SK-N-SH treated with all-trans-retinoic acid at 6 μM for 48 hours (cell line): ENCODE results near the gene SFMBT1.

ENCODE experiments used
- ARNTL ChIP-seq: fragments of 450-650 bp; formaldehyde crosslinking; IDR thresholded peaks from 2 replicates; pipeline ENCODE4 v1.5.0; 2020; ENCODE audit warnings: low read depth, mild to moderate bottlenecking, moderate library complexity, borderline replicate concordance
- CSDC2 ChIP-seq: fragments of 250-450 bp; sonication (Bioruptor Pico); IDR thresholded peaks from 2 replicates; pipeline ENCODE4 v1.5.0; 2020; ENCODE audit warnings: mild to moderate bottlenecking, moderate library complexity
- ESRRG ChIP-seq: fragments of 250-450 bp; sonication (Bioruptor Pico); IDR thresholded peaks from 2 replicates; pipeline ENCODE4 v1.6.1; 2021; ENCODE audit warnings: mild to moderate bottlenecking
- GLIS3 ChIP-seq: fragments of 250-450 bp; sonication (Bioruptor Pico); IDR thresholded peaks from 2 replicates; pipeline ENCODE4 v1.5.0; 2020; ENCODE audit warnings: mild to moderate bottlenecking, moderate library complexity
- PPARA ChIP-seq: fragments of 250-450 bp; sonication (Bioruptor Pico); IDR thresholded peaks from 2 replicates; pipeline ENCODE4 v1.5.0; 2020; ENCODE audit warnings: mild to moderate bottlenecking, borderline replicate concordance
- RARB ChIP-seq: fragments of 250-450 bp; sonication (Bioruptor Pico); IDR thresholded peaks from 2 replicates; pipeline ENCODE4 v1.8.0; 2021; ENCODE audit warnings: mild to moderate bottlenecking, moderate library complexity
- SNAI2 ChIP-seq: fragments of 250-450 bp; sonication (Bioruptor Pico); IDR thresholded peaks from 2 replicates; pipeline ENCODE4 v1.5.0; 2020; ENCODE audit warnings: mild to moderate bottlenecking, moderate library complexity
- TOX ChIP-seq: fragments of 250-450 bp; sonication (Bioruptor Pico); IDR thresholded peaks from 2 replicates; pipeline ENCODE4 v1.8.0; 2021; ENCODE audit warnings: mild to moderate bottlenecking, moderate library complexity, borderline replicate concordance
- ZFP3 ChIP-seq: fragments of 250-450 bp; sonication (Bioruptor Pico); IDR thresholded peaks from 2 replicates; pipeline ENCODE4 v1.5.0; 2020; ENCODE audit warnings: mild to moderate bottlenecking, moderate library complexity
- ZFP30 ChIP-seq: fragments of 450-650 bp; formaldehyde crosslinking; IDR thresholded peaks from 2 replicates; pipeline ENCODE4 v1.5.0; 2022; ENCODE audit warnings: mild to moderate bottlenecking, moderate library complexity
- ZNF8 ChIP-seq: fragments of 450-650 bp; formaldehyde crosslinking; IDR thresholded peaks from 2 replicates; pipeline ENCODE4 v1.5.0; 2020; ENCODE audit warnings: mild to moderate bottlenecking, moderate library complexity
- TF ChIP-seq, protein P1 (sequence below): fragments of 250-450 bp; sonication (Bioruptor Pico); IDR thresholded peaks from 2 replicates; pipeline ENCODE4 v1.8.0; 2020; ENCODE audit warnings: mild to moderate bottlenecking, moderate library complexity, borderline replicate concordance

DNA sequence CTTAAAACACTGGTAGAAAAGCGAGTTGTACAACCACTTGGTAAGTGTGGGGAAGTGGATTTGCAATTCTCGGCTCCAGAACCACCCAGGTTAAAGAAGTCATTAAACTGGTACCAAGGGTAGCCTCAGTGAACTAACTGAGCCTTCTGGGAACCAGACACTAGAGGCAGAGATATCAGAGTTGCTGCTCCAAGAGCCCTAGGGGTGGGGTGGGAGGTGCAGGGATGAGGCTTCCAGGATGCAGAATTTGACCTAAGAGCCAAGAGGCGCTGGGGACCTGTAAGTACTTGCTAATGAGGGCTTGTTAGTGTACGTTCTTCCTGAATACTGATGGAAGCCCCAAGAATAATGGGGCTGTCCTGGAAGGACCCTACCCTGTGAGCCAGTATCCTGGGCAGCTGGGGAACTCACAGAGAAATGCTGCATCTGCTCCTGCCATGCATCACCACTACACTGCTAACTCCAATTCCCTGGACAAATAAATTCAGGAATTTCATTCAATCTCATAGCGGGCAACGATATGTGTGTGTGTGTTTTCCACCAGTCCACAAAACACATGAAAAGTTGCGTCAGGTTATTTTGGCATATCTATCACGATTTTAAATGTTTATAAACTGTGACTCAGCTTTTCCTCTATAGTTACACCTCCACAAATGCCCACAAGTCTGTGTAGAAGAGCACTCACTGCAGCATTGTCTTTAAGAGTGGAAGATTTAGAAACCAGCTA lies 172.3 kb downstream of the SFMBT1 start:
- TF ChIP-seq, protein P1, sequence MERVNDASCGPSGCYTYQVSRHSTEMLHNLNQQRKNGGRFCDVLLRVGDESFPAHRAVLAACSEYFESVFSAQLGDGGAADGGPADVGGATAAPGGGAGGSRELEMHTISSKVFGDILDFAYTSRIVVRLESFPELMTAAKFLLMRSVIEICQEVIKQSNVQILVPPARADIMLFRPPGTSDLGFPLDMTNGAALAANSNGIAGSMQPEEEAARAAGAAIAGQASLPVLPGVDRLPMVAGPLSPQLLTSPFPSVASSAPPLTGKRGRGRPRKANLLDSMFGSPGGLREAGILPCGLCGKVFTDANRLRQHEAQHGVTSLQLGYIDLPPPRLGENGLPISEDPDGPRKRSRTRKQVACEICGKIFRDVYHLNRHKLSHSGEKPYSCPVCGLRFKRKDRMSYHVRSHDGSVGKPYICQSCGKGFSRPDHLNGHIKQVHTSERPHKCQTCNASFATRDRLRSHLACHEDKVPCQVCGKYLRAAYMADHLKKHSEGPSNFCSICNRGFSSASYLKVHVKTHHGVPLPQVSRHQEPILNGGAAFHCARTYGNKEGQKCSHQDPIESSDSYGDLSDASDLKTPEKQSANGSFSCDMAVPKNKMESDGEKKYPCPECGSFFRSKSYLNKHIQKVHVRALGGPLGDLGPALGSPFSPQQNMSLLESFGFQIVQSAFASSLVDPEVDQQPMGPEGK (CRISPR knock-in tag) = no peak
- TF ChIP-seq ARNTL (CRISPR knock-in tag) (no peak), ESRRG (CRISPR knock-in tag) (no peak), RARB (CRISPR knock-in tag) (no peak), TOX (CRISPR knock-in tag) (no peak), ZFP30 (CRISPR knock-in tag) (no peak), ZFP3 (no peak), GLIS3 (CRISPR knock-in tag) (no peak), SNAI2 (CRISPR knock-in tag) (no peak), PPARA (CRISPR knock-in tag) (no peak), ZNF8 (no peak), CSDC2 (CRISPR knock-in tag) (no peak)
